Heart left ventricle (tissue), 13 donors: ENCODE measurements around the gene ZNF628.

Experiments
- CTCF ChIP-seq, 12 donors: fragments of 200-600 bp; sonication (generic) in 4 of 12; IDR thresholded peaks; one replicate each; pipeline versions ENCODE4 v1.5.0 to v1.8.0; 2018 to 2022; ENCODE audit warnings: antibody characterized with exemption in 12 of 12, mild to moderate bottlenecking in 5 of 12
- POLR2A ChIP-seq, 2 donors: fragments of 450-650 bp; IDR thresholded peaks; one replicate each; pipeline ENCODE4 v1.6.1; 2017; ENCODE audit warnings: antibody characterized with exemption in 2 of 2, mild to moderate bottlenecking in 2 of 2, moderate library complexity in 2 of 2
- donor health status: ischemic (EF 13 %, LVEDD 7.1; RV severe dilation, severe dysfunction).
- donor health status: DM: no; HTN: yes; CAD: no.
- donor health status: DM: no; HTN: no; CAD: no.
- donor health status: ischemic (EF 25% LVEDD 6.9; RV normal size, moderate dysfunction).
- donor health status: ischemic (EF 25% LVEDD 5.7; RV mildly dilated, moderate dysfunction).
- donor health status: ischemic (EF 35%, LVEDD 5.7; RV mildly dilated, moderate dysfunction).
- donor health status: nonischemic (EF 11% LVEDD 7.7; RV severe dilation, severe dysfunction).
- donor health status: DM: yes; HTN: yes; CAD: no.
- donor health status: PGD.
- donor health status: ischemic (EF 29% LVEDD 5.4; RV normal size, mild dysfunction).
- donor health status: nonischemic (EF 23%, LVEDD 6.1; RV moderate dilation, normal function).

GRCh38 chr19:55443045-55443823 lies 33.2 kb upstream of the ZNF628 start, which contains the start of gene SHISA7:
- TF ChIP-seq CTCF (IDR thresholded peaks at IDR 0.05) (no peak), POLR2A (IDR thresholded peaks at IDR 0.05) (no peak)
